Vagina (tissue), 2 donors: ENCODE results near the gene SCNN1B.
"Not testable (repeated sequence)": the region's sequence is repeated elsewhere in the genome, so short reads cannot be mapped to it uniquely, and the experiment has no call there.

Source experiments
- CTCF ChIP-seq, 3 experiments: fragments of 450-650 bp in 2 of 3; fragments of 200-600 bp in 1 of 3; sonication (generic) in 1 of 3; IDR thresholded peaks; one replicate each; pipeline ENCODE4 v1.5.1; 2017 to 2019; ENCODE audit warnings: antibody characterized with exemption in 3 of 3, mild to moderate bottlenecking in 2 of 3, moderate library complexity in 2 of 3
- POLR2AphosphoS5 ChIP-seq, 2 donors: sonication (generic); formaldehyde crosslinking; IDR thresholded peaks; one replicate each; pipeline ENCODE4 v1.9.0; 2017; ENCODE audit warnings: antibody characterized with exemption in 2 of 2, mild to moderate bottlenecking in 2 of 2, low read depth in 1 of 2; ENCODE audit not compliant: insufficient read depth in 1 of 2

- TF ChIP-seq POLR2AphosphoS5 (IDR thresholded peaks at IDR 0.05; ENCODE audit: insufficient read depth in 1 of 2, low read depth in 1 of 2); CTCF (IDR thresholded peaks at IDR 0.05): not testable (repeated sequence)
Observed at GRCh38 chr16:23381702-23382101, 79.6 kb downstream of the SCNN1B start.
